Activated naive CD8-positive, alpha-beta T cell treated with anti-CD3 and anti-CD28 coated beads, Interleukin-2, amount 10 ng/mL, durations not matched to agents 7 days and 5 days (primary cell): Measurements from ENCODE around the gene ADRA2B. TPM values are rescaled to one million over a fixed set of nuclear protein-coding genes. Genes with fewer than 3 reads are reported as not detected.
A peak's percentile ranks its signal among the peaks of the same experiment; 100 is the strongest.
"Not testable (repeated sequence)": the region's sequence is repeated elsewhere in the genome, so short reads cannot be mapped to it uniquely, and the experiment has no call there.

Source experiments
- ATAC-seq: fragments of 150-1000 bp; cut with Tn5 transposase; one replicate; pipeline ENCODE4 v1.10.0; 2021; ENCODE audit warnings: low read depth, moderate library complexity
- POLR2A ChIA-PET: fragments of 350-600 bp; sonication (Branson Sonifier 250); formaldehyde crosslinking; loops from one replicate; lab custom pipeline; 2021; ENCODE audit warnings: antibody characterized with exemption; lab: Charles Lee
- DNase-seq: peaks from one replicate; pipeline ENCODE4 v3.0.0; 2021
- H3K27ac Mint-ChIP-seq: one replicate; pipeline ENCODE4 v1.8.0; 2022; ENCODE audit warnings: mild to moderate bottlenecking, mixed read lengths
- H3K27me3 Mint-ChIP-seq: one replicate; pipeline ENCODE4 v1.8.0; 2022; ENCODE audit warnings: mild to moderate bottlenecking, moderate library complexity, mixed read lengths
- H3K36me3 Mint-ChIP-seq: one replicate; pipeline ENCODE4 v1.8.0; 2021; ENCODE audit warnings: mild to moderate bottlenecking, mixed read lengths
- H3K4me1 Mint-ChIP-seq: one replicate; pipeline ENCODE4 v1.8.0; 2021; ENCODE audit warnings: mixed read lengths
- H3K4me3 Mint-ChIP-seq: one replicate; pipeline ENCODE4 v1.8.0; 2022; ENCODE audit warnings: mild to moderate bottlenecking, moderate library complexity, mixed read lengths
- H3K9me3 Mint-ChIP-seq: one replicate; pipeline ENCODE4 v1.8.0; 2021; ENCODE audit warnings: mixed read lengths
- total RNA-seq, 2 experiments: library from RNA; stranded (reverse); gene quantifications; one replicate each; pipeline ENCODE4 v1.2.3, GENCODE V29; 2021

ADRA2B gene
- total RNA-seq, 2 experiments from 2014 or later = 0.17 to 0.26 TPM

DNA sequence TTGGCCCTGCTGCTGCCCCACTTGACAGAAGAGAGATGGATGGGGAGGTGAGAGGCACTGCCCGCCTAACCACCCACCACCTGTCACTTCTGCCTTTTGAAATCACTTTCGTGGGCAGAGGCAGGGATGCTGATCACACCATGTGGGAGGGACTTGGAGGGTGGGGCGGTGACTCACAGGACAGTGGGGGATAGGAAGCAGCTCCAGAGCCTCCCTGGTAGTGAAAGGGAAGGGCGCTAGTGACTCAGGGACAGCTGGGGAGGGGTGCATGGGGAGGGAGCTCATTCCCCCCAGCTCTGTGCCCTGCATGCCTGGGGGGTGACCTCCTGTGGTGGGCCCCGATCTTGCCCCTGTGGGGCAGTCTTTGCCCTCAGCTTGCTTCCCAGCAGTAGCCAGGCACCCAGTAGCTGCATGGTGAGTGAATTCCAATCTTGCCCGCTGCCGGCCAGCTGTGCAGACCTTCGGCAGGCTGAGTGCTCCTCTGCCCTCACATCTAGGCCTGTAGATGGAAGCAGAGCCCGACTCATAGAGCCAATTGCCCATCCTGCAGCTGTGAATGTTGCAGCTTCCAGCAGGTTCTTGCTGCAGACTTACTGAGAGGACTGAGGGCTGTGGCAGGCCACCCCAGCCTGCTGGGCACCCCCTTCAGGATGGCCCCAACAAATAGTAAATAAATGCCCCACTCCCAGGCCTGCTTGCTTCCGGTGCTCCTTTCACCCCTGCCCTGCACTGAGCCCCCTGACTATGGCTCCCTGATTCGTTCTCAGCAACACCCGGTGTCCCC lies 53.1 kb downstream of the ADRA2B start:
- H3K27me3 Mint-ChIP-seq, H3K36me3 Mint-ChIP-seq, H3K4me1 Mint-ChIP-seq, POLR2A ChIA-PET, H3K9me3 Mint-ChIP-seq: not testable (repeated sequence)
- Mint-ChIP-seq H3K4me3 (peak overlapping the region; percentile 36), H3K27ac (peak overlapping the region; percentile 82)
- ATAC-seq (peak; percentile 93), DNase-seq (peak; percentile 53)

Other genes with a start within 250 kb of the ADRA2B start
- gene ANKRD36C, start 124.7 kb downstream of the ADRA2B start, total RNA-seq = 10 to 100 TPM; 87.0 to 89.7 TPM
- gene GPAT2, start 81.7 kb downstream of the ADRA2B start, total RNA-seq = 10 to 100 TPM; 14.0 to 15.0 TPM
- 10 to 100 TPM; 12.2 to 14.7 TPM for gene ASTL, start 21.9 kb upstream of the ADRA2B start, total RNA-seq
- 10 to 100 TPM; 47.7 to 50.2 TPM for gene DUSP2, start 28.9 kb upstream of the ADRA2B start, total RNA-seq
- 100 to 1,000 TPM; 105 to 114 TPM for gene STARD7, start 92.3 kb upstream of the ADRA2B start, total RNA-seq
- 10 to 100 TPM; 33.4 to 39.1 TPM for gene TMEM127, start 149.4 kb upstream of the ADRA2B start, total RNA-seq
- 10 to 100 TPM; 66.2 to 68.2 TPM for gene CIAO1, start 149.7 kb upstream of the ADRA2B start, total RNA-seq
- gene SNRNP200, start 189.0 kb upstream of the ADRA2B start, total RNA-seq = 100 to 1,000 TPM; 194 to 201 TPM
- gene ITPRIPL1, start 208.7 kb upstream of the ADRA2B start, total RNA-seq = 10 to 100 TPM; 32.8 to 35.9 TPM
- 10 to 100 TPM; 60.3 to 64.8 TPM for gene NCAPH, start 219.2 kb upstream of the ADRA2B start, total RNA-seq